OCI-LY7 (cell line): ENCODE measurements around the gene ARMC5.

Experiments used
- CTCF ChIP-seq: fragments of 200-600 bp; sonication (generic); conservative IDR thresholded peaks from 2 replicates; pipeline ENCODE4 v1.5.1; 2014; ENCODE audit warnings: mild to moderate bottlenecking, antibody characterized with exemption, low read length, moderate library complexity, mixed read lengths
- EZH2phosphoT487 ChIP-seq: fragments of 200-600 bp; sonication (generic); IDR thresholded peaks from 2 replicates; pipeline ENCODE4 v1.6.1; 2018; ENCODE audit warnings: low read depth, borderline replicate concordance, mild to moderate bottlenecking, mixed run types, antibody characterized with exemption, low read length, moderate library complexity, mixed read lengths

GRCh38 chr16:31411024-31411844 is 48.1 kb upstream of the ARMC5 start:
- no peak for TF ChIP-seq CTCF
- no peak for TF ChIP-seq EZH2phosphoT487
